K562 (cell line): Measurements from ENCODE around the gene NMUR1. TPM values are rescaled to one million over a fixed set of nuclear protein-coding genes. Genes with fewer than 3 reads are reported as not detected.
"Not testable (repeated sequence)": the region's sequence is repeated elsewhere in the genome, so short reads cannot be mapped to it uniquely, and the experiment has no call there.

Experiments
- ATAC-seq: fragments of 200-7000 bp; cut with Tn5 transposase; 3 replicates; pipeline ENCODE4 v1.9.1; 2020; ENCODE audit warnings: moderate library complexity
- BruUV-seq: library from RNA; stranded (reverse); fragments of 400-500 nt; replicated peaks from 2 replicates; lab custom pipeline; 2021; lab: Mats Ljungman, UMichigan
- CTCF ChIA-PET: fragments of 300-600 bp; formaldehyde crosslinking; extraction: SDS; loops from one replicate; lab custom pipeline; 2021; ENCODE audit warnings: low intra/inter-chr PET ratio; lab: Yijun Ruan, JAX
- POLR2A ChIA-PET: fragments of 300-600, 350-650 bp; sonication (Branson Sonifier 250); formaldehyde crosslinking; extraction: SDS; loops from one replicate; lab custom pipeline; 2021; ENCODE audit warnings: antibody characterized with exemption, inconsistent platforms; lab: Yijun Ruan, JAX
- DNase-seq, 4 experiments: peaks; one replicate each; pipeline versions ENCODE4 v3.0.0 to v3.0.0-alpha.2; 2011 to 2018; ENCODE audit warnings: low spot score in 3 of 4, mixed read lengths in 3 of 4; ENCODE audit errors: extremely low read depth in 1 of 4
- FAIRE-seq: peaks from 2 replicates; lab custom pipeline; 2011; peaks lifted over from hg19 to GRCh38; lab: Jason Lieb, UNC
- H2AFZ ChIP-seq: 2 replicates; pipeline ENCODE4 v1.6.0; 2011; ENCODE audit warnings: low read depth, low read length, control low read depth, inconsistent platforms
- H3K27ac ChIP-seq: fragments of 200-600 bp; 3 replicates; pipeline ENCODE4 v1.8.0; 2011; ENCODE audit warnings: low read depth, mild to moderate bottlenecking, control low read depth, inconsistent platforms, low read length, moderate library complexity, mixed read lengths; ENCODE audit errors: extremely low read depth
- H3K27me3 ChIP-seq, 2 experiments: fragments of 300-600 bp in 1 of 2; 2 replicates in 1 of 2; 3 replicates in 1 of 2; pipeline versions ENCODE4 v1.6.0 to v1.8.0; 2011; ENCODE audit warnings: inconsistent platforms in 2 of 2, low read length in 2 of 2, mild to moderate bottlenecking in 1 of 2, mixed read lengths in 1 of 2, moderate library complexity in 1 of 2; ENCODE audit not compliant: control insufficient read depth in 2 of 2, insufficient read depth in 2 of 2
- H3K36me3 ChIP-seq: fragments of 300-600 bp; 3 replicates; pipeline ENCODE4 v1.8.0; 2011; ENCODE audit warnings: mild to moderate bottlenecking, low read length, inconsistent platforms; ENCODE audit not compliant: control insufficient read depth, insufficient read depth
- H3K4me1 ChIP-seq, 2 experiments: fragments of 200-600 bp in 1 of 2; replicated peaks in 1 of 2; 2 replicates in 1 of 2; 3 replicates in 1 of 2; pipeline versions ENCODE4 v1.5.1 to v1.8.0; 2011; ENCODE audit warnings: inconsistent platforms in 2 of 2, low read length in 2 of 2, mild to moderate bottlenecking in 1 of 2, mixed read lengths in 1 of 2, moderate library complexity in 1 of 2; ENCODE audit not compliant: control insufficient read depth in 2 of 2, insufficient read depth in 2 of 2
- H3K4me2 ChIP-seq: 2 replicates; pipeline ENCODE4 v1.6.1; 2011; ENCODE audit warnings: low read length, control low read depth, inconsistent platforms, mixed read lengths; ENCODE audit not compliant: insufficient read depth
- H3K4me3 ChIP-seq: fragments of 200-600 bp; sonication (generic), shearing (Covaris generic); 2 replicates; pipeline ENCODE4 v1.5.1; 2016; ENCODE audit warnings: control low read depth, inconsistent platforms
- H3K79me2 ChIP-seq: fragments of 200-600 bp; 3 replicates; pipeline ENCODE4 v1.8.0; 2011; ENCODE audit warnings: low read length, inconsistent platforms; ENCODE audit not compliant: control insufficient read depth, insufficient read depth
- H3K9ac ChIP-seq, 2 experiments: 2 replicates each; pipeline versions ENCODE4 v1.6.0 to v1.6.1; 2011; ENCODE audit warnings: low read depth in 2 of 2, low read length in 2 of 2, control low read depth in 1 of 2, inconsistent platforms in 1 of 2, mild to moderate bottlenecking in 1 of 2, mixed read lengths in 1 of 2; ENCODE audit not compliant: insufficient read depth in 1 of 2
- H3K9me1 ChIP-seq: one replicate; pipeline ENCODE4 v1.6.0; 2011; ENCODE audit warnings: inconsistent platforms, mild to moderate bottlenecking, low read length, moderate library complexity; ENCODE audit not compliant: control insufficient read depth, insufficient read depth
- H3K9me3 ChIP-seq: replicated peaks from 2 replicates; pipeline ENCODE4 v1.5.1; 2011; ENCODE audit warnings: low read depth, low read length, inconsistent platforms; ENCODE audit not compliant: control insufficient read depth, insufficient read depth
- H4K20me1 ChIP-seq: replicated peaks from 2 replicates; pipeline ENCODE4 v1.6.1; 2011; ENCODE audit warnings: low read length, inconsistent platforms, mixed read lengths; ENCODE audit not compliant: control insufficient read depth, insufficient read depth
- ARID1B ChIP-seq: fragments of 450-650 bp; IDR thresholded peaks from 2 replicates; pipeline ENCODE4 v1.6.1; 2016; ENCODE audit warnings: antibody characterized with exemption, mild to moderate bottlenecking, inconsistent platforms
- CBFA2T2 ChIP-seq: fragments of 450-650 bp; conservative IDR thresholded peaks from 2 replicates; pipeline ENCODE4 v1.6.1; 2017; ENCODE audit warnings: mild to moderate bottlenecking
- CBFA2T3 ChIP-seq: fragments of 450-650 bp; IDR thresholded peaks from 2 replicates; pipeline ENCODE4 v1.6.1; 2017
- TAL1 ChIP-seq: fragments of 450-650 bp; IDR thresholded peaks from 2 replicates; pipeline ENCODE4 v1.6.1; 2016; ENCODE audit warnings: mild to moderate bottlenecking
- TCF3 ChIP-seq: sonication (generic); formaldehyde crosslinking; IDR thresholded peaks from 2 replicates; pipeline ENCODE4 v1.4.0; 2020; ENCODE audit warnings: mild to moderate bottlenecking, missing genetic modification reagents
- ZNF384 ChIP-seq: IDR thresholded peaks from 2 replicates; pipeline ENCODE4 v1.6.1; 2012; ENCODE audit warnings: low read depth, low read length, improper control_type of control experiment
- ZSCAN29 ChIP-seq: fragments of 450-650 bp; IDR thresholded peaks from 2 replicates; pipeline ENCODE4 v1.6.1; 2017
- WGBS: fragments of 100-300 bp; shearing (Covaris generic); methylation state at CpG from one replicate; pipeline ENCODE4 v1.1.6; 2016; ENCODE audit warnings: low coverage, mixed read lengths; ENCODE audit not compliant: insufficient coverage; ENCODE audit errors: missing lambda C conversion rate; 5-methylcytosine and 5-hydroxymethylcytosine counted together
- in situ Hi-C: fragments of 300-500 bp; cut with MboI; formaldehyde crosslinking; loops from 4 replicates; pipeline ENCODE4 v1.15.0; 2018; ENCODE audit warnings: inconsistent platforms, mixed read lengths
- intact Hi-C: fragments of 100-400 bp; cut with micrococcal nuclease; formaldehyde crosslinking; loops from 2 replicates; pipeline ENCODE4 v1.14.2; 2022
- polyA plus RNA-seq, 8 experiments: library from polyadenylated mRNA; depleted of rRNA in 4 of 8; stranded (reverse) in 5 of 8; unstranded in 3 of 8; fragments of >200 nt; fragmentation: Nextera tagmentation in 2 of 8; fragmentation: Illumina TruSeq in 1 of 8; extraction: Ambion mirVana in 2 of 8; extraction: Trizol in 1 of 8; gene quantifications; 2 replicates each; pipeline versions ENCODE4 v1.2.1 to v1.2.3, GENCODE V29; 2011 to 2014; ENCODE audit warnings: inconsistent platforms in 1 of 8, missing spikeins in 1 of 8
- total RNA-seq, 7 experiments: library from RNA; depleted of rRNA in 6 of 7; stranded (reverse); fragments of >200 nt in 6 of 7; fragmentation: Illumina TruSeq in 2 of 7; extraction: Trizol in 2 of 7; gene quantifications; 2 replicates each; pipeline versions ENCODE4 v1.2.1 to v1.2.3, GENCODE V29; 2011 to 2021; ENCODE audit warnings: low replicate concordance in 1 of 7

The NMUR1 gene
- total and polyA plus RNA-seq, 9 of the 15 experiments (the other 6 are each of a cell fraction or from before 2014, with no cell fraction given), result 0.01 to 0.27 (median 0.15) TPM

DNA sequence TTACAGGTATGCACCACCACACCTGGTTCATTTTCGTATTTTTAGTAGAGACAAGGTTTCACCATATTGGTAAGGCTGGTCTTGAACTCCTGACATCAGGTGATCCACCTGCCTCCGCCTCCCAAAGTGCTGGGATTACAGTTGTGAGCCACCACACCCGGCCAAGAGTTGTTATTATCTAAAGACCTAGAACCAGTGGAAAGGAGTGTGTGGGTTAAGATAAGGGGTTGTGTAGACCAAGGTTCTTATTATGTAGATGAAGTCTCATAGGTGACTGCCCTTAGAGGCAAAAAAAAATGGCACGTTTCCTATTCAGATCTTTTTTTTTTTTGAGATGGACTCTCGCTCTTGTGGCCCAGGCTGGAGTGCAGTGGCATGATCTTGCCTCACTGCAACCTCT lies 40.7 kb upstream of the NMUR1 start:
- H2AFZ ChIP-seq, H3K36me3 ChIP-seq, H3K9ac ChIP-seq, H4K20me1 ChIP-seq, H3K4me3 ChIP-seq, FAIRE-seq, H3K79me2 ChIP-seq, intact Hi-C loops, ATAC-seq: not testable (repeated sequence)
- TF ChIP-seq TCF3 (CRISPR knock-in tag), result peak; percentile 65
- peak; percentile 69 for TF ChIP-seq CBFA2T3
- TF ChIP-seq TAL1, result peak; percentile 57; the same call in 1 of the 2 replicates
- TF ChIP-seq ZSCAN29, result 0 out of 2 replicates have a peak, but pooled peaks have one; percentile 36
- 0 out of 2 replicates have a peak, but pooled peaks have one; percentile 22 for TF ChIP-seq ZNF384
- TF ChIP-seq CBFA2T2, result peak; percentile 49
- peak; percentile 56 for TF ChIP-seq ARID1B
- TF ChIP-seq, all 486 proteins: peak for 7; not testable (repeated sequence) for 479
- WGBS, result 5% methylated on average over 5 of the region's 5 CpGs
- H3K9me3 ChIP-seq, H3K27me3 ChIP-seq, in situ Hi-C loops, BruUV-seq, H3K9me1 ChIP-seq, H3K4me2 ChIP-seq, CTCF ChIA-PET, H3K4me1 ChIP-seq, H3K27ac ChIP-seq: not testable (repeated sequence)
- DNase-seq, result peak in 1 of 4 experiments; percentile 39
- POLR2A ChIA-PET, result interaction anchor here (0.9 to 1.0 kb wide), 2 partner anchors 11 to 104 kb away, joined by 3 read pairs; no protein-coding TSS in a partner anchor
